ENCODE data around the gene NOA1. TPM values are rescaled to one million over a fixed set of nuclear protein-coding genes. Genes with fewer than 3 reads are reported as not detected.
"Not testable (repeated sequence)": the region's sequence is repeated elsewhere in the genome, so short reads cannot be mapped to it uniquely, and the experiment has no call there.

NOA1 gene
- total RNA-seq, 1 donor from 2014 or later: 18.4 TPM

DNA sequence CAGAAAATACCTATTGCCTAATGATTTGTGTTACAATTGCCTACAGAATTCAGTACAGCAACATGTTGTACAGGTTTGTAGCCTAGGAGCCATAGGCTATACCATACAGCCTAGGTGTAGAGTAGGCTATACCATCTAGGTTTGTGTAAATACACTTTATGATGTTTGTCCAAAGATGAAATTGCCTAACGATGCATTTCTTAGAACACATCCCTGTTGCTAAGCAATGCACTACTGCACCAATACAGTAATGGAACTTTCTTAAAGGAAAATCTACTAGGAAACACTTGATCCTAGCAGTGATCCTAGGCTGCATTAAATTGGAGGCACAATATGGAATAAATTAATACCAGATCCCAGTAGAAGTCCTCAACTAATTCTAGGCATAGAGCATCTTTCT is 18.3 kb downstream of the NOA1 start:
- intact Hi-C loops (cut with micrococcal nuclease): no loop called here

DNA sequence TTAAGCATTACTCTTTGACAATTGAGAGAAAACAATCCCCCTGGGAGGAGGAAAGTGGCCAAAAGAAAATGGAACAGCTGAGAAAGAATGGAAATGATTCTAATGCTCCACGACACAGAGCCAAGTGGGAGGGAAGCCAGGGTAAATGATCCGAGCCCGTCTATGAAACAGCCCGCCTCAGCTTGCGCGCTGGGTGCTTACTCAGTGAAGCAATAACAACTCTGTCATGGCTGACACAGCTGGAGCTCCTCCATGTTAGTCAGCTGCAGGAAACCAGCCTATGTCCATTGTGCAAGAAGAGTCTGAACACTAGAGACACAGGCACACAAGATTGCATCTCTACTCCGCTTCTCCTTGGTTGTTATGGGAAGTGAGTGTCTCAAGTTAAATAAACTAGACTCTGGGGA is 19.3 kb downstream of the NOA1 start:
- intact Hi-C loops (cut with micrococcal nuclease): no loop called here

- intact Hi-C loops (cut with micrococcal nuclease): no loop called here
Measured at GRCh38 chr4:56953680-56954520, 23.5 kb downstream of the NOA1 start.

- intact Hi-C loops (cut with micrococcal nuclease): no loop called here
Measured at GRCh38 chr4:56941403-56941802, 36.0 kb downstream of the NOA1 start.

GRCh38 chr4:56940971-56941370 is 36.4 kb downstream of the NOA1 start:
- intact Hi-C loops (cut with micrococcal nuclease): no loop called here

DNA sequence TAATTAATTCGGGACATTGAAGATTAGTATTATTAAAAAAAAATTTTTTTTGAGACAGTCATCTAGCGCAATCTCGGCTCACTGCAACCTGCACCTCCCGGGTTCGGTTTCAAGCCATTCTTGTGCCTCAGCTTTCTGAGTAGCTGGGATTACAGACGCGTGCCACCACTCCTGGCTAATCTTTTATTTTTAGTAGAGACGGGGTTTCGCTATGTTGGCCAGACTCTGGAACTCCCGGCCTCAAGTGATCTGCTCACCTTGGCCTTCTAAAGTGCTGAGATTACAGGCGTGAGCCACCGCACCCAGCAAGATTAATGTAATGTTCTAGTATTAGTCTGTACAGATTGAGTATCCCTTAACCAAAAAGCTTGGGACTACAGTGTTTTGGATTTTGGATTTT is 37.0 kb downstream of the NOA1 start:
- intact Hi-C loops (cut with micrococcal nuclease): no loop called here

DNA sequence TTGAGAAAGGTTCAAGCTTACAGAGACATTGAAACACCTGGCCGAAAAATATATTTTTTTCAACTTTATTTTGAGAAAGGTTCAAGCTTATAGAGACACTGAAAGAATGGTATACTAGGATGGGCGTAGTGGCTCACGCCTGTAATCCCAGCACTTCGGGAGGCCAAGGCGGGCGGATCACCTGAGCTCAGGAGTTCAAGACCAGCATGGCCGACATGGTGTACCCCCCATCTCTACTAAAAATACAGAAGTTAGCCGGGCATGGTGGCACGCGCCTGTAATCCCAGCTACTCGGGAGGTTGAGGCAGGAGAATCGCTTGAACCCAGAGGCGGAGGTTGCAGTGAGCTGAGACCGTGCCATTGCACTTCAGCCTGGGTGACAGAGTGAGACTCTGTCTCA is 37.6 kb downstream of the NOA1 start:
- intact Hi-C loops (cut with micrococcal nuclease): not testable (repeated sequence)

- intact Hi-C loops (cut with micrococcal nuclease): no loop called here
Measured at GRCh38 chr4:56937262-56937661, 40.1 kb downstream of the NOA1 start.

DNA sequence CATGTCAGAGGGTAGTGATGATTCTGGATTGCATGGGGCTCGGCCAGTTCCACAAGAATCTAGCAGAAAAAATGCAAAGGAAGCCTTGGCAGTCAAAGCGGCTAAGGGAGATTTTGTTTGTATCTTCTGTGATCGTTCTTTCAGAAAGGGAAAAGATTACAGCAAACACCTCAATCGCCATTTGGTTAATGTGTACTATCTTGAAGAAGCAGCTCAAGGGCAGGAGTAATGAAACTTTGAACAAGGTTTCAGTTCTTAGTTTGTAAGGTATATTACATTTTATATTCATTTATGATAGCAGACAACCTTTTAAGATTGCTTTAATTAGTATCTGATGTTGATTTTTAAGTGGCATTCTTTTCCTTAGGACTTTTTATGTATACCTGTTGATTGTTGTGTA is 45.5 kb downstream of the NOA1 start:
- intact Hi-C loops (cut with micrococcal nuclease): no loop called here

GRCh38 chr4:56930638-56931037 is 46.8 kb downstream of the NOA1 start:
- intact Hi-C loops (cut with micrococcal nuclease): no loop called here

GRCh38 chr4:56927196-56927595 is 50.2 kb downstream of the NOA1 start:
- intact Hi-C loops (cut with micrococcal nuclease): no loop called here

- intact Hi-C loops (cut with micrococcal nuclease): not testable (repeated sequence)
Measured at GRCh38 chr4:56914977-56915376, 62.4 kb downstream of the NOA1 start.

DNA sequence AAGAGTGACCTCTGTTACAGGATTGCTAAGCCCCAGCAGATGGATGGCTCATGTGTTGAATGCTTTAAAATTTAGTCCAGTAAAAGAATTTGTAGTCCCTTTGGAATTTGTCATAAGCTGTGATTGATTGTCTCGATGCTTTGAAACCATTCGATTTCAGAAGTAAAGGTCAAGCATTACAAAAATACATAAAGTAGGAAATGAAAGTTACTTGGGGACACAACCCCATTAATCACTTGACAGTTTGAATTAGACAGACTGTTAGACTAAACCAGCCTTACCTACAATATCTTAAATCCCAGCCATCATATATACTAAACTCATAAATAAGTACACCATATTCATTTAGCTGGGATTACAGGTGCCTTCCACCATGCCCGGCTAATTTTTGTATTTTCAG is 63.1 kb downstream of the NOA1 start:
- intact Hi-C loops (cut with micrococcal nuclease): no loop called here

Other genes starting within 250 kb of the NOA1 start
- gene SPINK2, start 155.9 kb downstream of the NOA1 start, total RNA-seq: 0.37 TPM in 1 of 2 replicates, not detected in the other
- gene REST, start 69.7 kb downstream of the NOA1 start, total RNA-seq: 61.4 and 62.4 TPM in 2 replicates
- 113 and 118 TPM in 2 replicates for gene POLR2B, start 1.3 kb upstream of the NOA1 start, total RNA-seq
- gene IGFBP7, start 132.8 kb upstream of the NOA1 start, total RNA-seq: not detected in 2 replicates